Skeletal muscle tissue (tissue), 4 donors: ENCODE data around the gene ZPR1. TPM values are rescaled to one million over a fixed set of nuclear protein-coding genes. Genes with fewer than 3 reads are reported as not detected.
"Not testable (repeated sequence)": the region's sequence is repeated elsewhere in the genome, so short reads cannot be mapped to it uniquely, and the experiment has no call there.

ENCODE experiments used
- H3K27ac ChIP-seq: one replicate; pipeline ENCODE4 v1.7.0; 2013; ENCODE audit warnings: mild to moderate bottlenecking, low read depth, low read length, inconsistent platforms
- H3K27me3 ChIP-seq, 3 donors: one replicate each; pipeline ENCODE4 v1.7.0; 2013; ENCODE audit warnings: low read length in 3 of 3; ENCODE audit not compliant: control insufficient read depth in 3 of 3, insufficient read depth in 3 of 3
- H3K36me3 ChIP-seq, 3 donors: one replicate each; pipeline ENCODE4 v1.7.0; 2013; ENCODE audit warnings: low read length in 3 of 3; ENCODE audit not compliant: control insufficient read depth in 3 of 3, insufficient read depth in 3 of 3
- H3K4me1 ChIP-seq, 3 donors: one replicate each; pipeline ENCODE4 v1.7.0; 2013; ENCODE audit warnings: low read length in 3 of 3, mild to moderate bottlenecking in 3 of 3; ENCODE audit not compliant: control insufficient read depth in 3 of 3, insufficient read depth in 3 of 3
- H3K4me3 ChIP-seq, 3 donors: one replicate each; pipeline ENCODE4 v1.7.0; 2013; ENCODE audit warnings: low read length in 3 of 3
- H3K9ac ChIP-seq, 3 donors: one replicate each; pipeline ENCODE4 v1.7.0; 2013; ENCODE audit warnings: low read length in 3 of 3, mild to moderate bottlenecking in 3 of 3, moderate library complexity in 2 of 3, low read depth in 1 of 3
- H3K9me3 ChIP-seq, 3 donors: one replicate each; pipeline ENCODE4 v1.7.0; 2013; ENCODE audit warnings: low read length in 3 of 3; ENCODE audit not compliant: control insufficient read depth in 3 of 3
- total RNA-seq: library from RNA; depleted of rRNA; stranded (reverse); fragments of >200 nt; gene quantifications from one replicate; pipeline ENCODE4 v1.2.3, GENCODE V29; 2014
- donor health status: Osteomylitis.

Gene ZPR1
- total RNA-seq, 1 donor from 2014 or later: 16.7 TPM

DNA sequence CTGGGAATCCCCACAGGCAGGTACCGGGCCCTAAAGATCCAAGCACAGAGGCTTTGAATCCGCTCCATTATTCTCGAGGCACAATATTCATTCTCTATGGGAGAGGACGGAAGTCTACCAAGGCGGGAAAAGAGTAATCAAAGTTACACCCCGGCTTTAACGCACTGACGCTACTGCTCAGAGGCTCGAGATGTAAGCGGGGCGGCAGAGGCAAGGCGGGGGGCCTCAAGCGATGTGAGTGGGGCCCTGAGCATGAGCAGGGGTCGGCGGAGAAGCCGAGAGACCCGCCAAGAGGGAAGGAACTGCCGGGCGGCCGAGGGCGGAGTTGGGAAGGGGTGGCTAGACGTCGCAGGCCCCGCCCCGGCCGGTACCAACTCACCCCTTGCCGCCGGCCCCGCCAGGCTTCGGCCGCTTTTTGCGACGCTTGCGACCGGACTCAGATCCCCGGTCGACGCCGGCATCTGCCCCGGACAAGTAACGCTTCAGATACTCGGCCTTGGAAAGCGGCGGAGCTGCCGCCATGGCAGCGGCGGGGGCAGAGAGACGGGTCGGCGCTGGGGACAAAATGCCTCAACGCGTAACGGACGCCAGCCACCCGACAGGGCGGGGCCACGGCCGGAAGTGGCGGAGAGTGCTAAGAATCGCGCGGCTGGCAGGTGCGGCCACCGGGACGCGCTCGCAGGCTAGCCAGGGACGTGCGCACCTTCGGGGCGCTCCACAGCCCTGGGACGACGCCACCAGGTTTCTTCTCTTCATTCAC, 15.2 kb downstream of the ZPR1 start, which contains the start of gene BUD13:
TSS of gene BUD13 (minus strand) at position 545 of the 760 bp plus-strand sequence. CDS start at position 522, 23 bp downstream.
- Histone ChIP-seq H3K4me1 (peaks cover 13 to 26% (median 17%) of the 10 kb centered on the region in 3 donors), H3K36me3 (peaks cover under 1 to 8% (median 1%) of the 10 kb centered on the region in 3 donors), H3K9me3 (no peaks in the 10 kb centered on the region), H3K27me3 (no peaks in the 10 kb centered on the region), H3K4me3 (peak within 1 kb of the TSS; percentile 91 to 98 (median 91)), H3K27ac (peak within 1 kb of the TSS; percentile 88), H3K9ac (peak within 1 kb of the TSS; percentile 91 to 96 (median 93))

GRCh38 chr11:116771935-116772334, 15.9 kb downstream of the ZPR1 start:
- H3K27ac ChIP-seq: peak overlapping the region; percentile 88
- no peaks in the 10 kb centered on the region for H3K9me3 ChIP-seq
- H3K4me1 ChIP-seq: peaks cover 13 to 26% (median 17%) of the 10 kb centered on the region in 3 donors
- peaks cover 0 to 7% (median 0%) of the 10 kb centered on the region in 3 donors for H3K36me3 ChIP-seq
- peak overlapping the region; percentile 91 to 96 (median 93) for H3K9ac ChIP-seq
- no peaks in the 10 kb centered on the region for H3K27me3 ChIP-seq
- H3K4me3 ChIP-seq: peak overlapping the region; percentile 91 to 98 (median 91)

DNA sequence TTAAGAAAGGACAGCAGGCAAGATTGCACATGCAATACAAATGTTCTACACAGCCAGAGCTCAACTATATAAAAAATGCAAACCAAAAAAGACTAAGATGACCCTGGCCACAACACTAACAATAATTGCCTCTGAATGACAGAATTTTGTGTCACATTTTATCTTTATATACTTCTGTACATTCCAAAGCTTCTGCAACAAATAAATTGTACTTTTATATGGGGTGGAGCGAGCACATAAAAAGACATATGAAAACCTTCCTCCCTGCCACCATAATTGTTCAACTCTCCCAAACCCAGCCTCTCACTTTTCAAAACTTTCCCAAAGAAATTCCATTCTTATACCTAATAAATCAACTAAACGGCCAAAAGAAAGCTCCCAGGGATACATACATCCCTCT, 25.7 kb downstream of the ZPR1 start:
- H3K4me1 ChIP-seq: no peaks in the 10 kb centered on the region
- H3K27me3 ChIP-seq: no peaks in the 10 kb centered on the region
- H3K36me3 ChIP-seq: peaks cover 26 to 58% (median 38%) of the 10 kb centered on the region in 3 donors
- H3K9ac ChIP-seq: no peak overlapping the region
- H3K27ac ChIP-seq: no peak overlapping the region
- H3K4me3 ChIP-seq: no peak overlapping the region
- no peaks in the 10 kb centered on the region for H3K9me3 ChIP-seq

- H3K27me3 ChIP-seq, H3K27ac ChIP-seq, H3K9me3 ChIP-seq, H3K4me1 ChIP-seq, H3K4me3 ChIP-seq, H3K9ac ChIP-seq: not testable (repeated sequence)
- peaks cover 15 to 54% (median 35%) of the 10 kb centered on the region in 3 donors for H3K36me3 ChIP-seq
Measured at GRCh38 chr11:116756044-116756443, 31.8 kb downstream of the ZPR1 start.

DNA sequence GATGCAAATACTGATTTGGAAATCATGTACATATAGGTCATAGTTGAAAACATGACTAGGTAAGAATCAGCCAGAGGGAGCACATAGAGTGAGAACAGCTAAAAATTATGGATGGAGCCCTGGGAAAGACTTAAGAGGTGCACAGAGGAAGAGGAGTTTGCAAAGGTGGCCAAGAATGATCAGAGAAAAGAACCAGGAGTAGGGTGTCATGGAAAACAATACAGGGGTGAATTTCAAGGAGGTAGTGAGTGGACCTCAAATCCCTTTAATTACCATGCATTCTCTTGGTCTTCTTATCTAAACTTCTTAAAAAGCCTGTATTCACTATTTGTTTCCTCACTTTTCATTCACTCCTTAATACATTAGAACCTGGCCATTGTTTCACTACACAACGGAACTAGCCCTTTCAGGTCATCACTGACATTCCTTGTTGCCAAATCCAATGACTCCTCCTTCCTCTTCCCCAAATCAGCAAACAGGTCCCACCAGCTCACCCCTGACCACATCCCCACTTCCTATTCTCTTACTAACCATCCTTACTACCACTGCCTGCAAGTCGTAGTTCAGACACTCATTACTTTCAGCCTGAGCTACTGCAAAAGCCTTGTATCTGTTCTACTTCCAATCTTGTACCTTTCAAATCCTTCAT, 37.6 kb downstream of the ZPR1 start:
- H3K9ac ChIP-seq: no peak overlapping the region
- no peak overlapping the region for H3K27ac ChIP-seq
- H3K27me3 ChIP-seq: no peaks in the 10 kb centered on the region
- H3K4me1 ChIP-seq: no peaks in the 10 kb centered on the region
- H3K36me3 ChIP-seq: peaks cover 13 to 43% (median 36%) of the 10 kb centered on the region in 3 donors
- H3K4me3 ChIP-seq: no peak overlapping the region
- H3K9me3 ChIP-seq: no peaks in the 10 kb centered on the region

GRCh38 chr11:116742104-116742503, 45.7 kb downstream of the ZPR1 start:
- Histone ChIP-seq H3K27ac (no peak overlapping the region), H3K9ac (no peak overlapping the region), H3K27me3 (no peaks in the 10 kb centered on the region), H3K9me3 (no peaks in the 10 kb centered on the region), H3K4me3 (no peak overlapping the region), H3K36me3 (peaks cover 6 to 11% (median 10%) of the 10 kb centered on the region in 3 donors), H3K4me1 (no peaks in the 10 kb centered on the region)

- no peaks in the 10 kb centered on the region for H3K4me1 ChIP-seq
- no peak overlapping the region for H3K27ac ChIP-seq
- H3K27me3 ChIP-seq: no peaks in the 10 kb centered on the region
- no peak overlapping the region for H3K9ac ChIP-seq
- no peak overlapping the region for H3K4me3 ChIP-seq
- peaks cover 0 to 7% (median 0%) of the 10 kb centered on the region in 3 donors for H3K36me3 ChIP-seq
- no peaks in the 10 kb centered on the region for H3K9me3 ChIP-seq
Measured at GRCh38 chr11:116740741-116741140, 47.1 kb downstream of the ZPR1 start.

DNA sequence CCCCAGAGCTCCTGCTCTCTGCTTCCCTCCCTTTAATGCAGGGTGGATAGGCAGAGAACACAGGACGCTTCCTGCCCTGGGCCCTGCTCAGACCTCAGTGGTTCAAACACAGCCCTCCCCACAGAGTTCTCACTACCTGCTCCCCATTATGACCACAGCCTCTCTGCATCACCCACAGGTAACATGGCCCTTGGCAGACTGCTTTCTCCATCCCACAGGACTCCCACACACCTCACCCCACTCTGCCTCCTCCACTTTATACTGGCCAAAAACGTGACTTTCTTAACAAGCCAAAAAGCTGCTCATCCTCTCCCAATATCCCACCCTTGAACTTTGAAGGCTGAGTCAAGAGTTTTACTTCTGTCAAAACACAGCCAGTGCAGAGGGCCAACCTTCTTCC, 48.8 kb downstream of the ZPR1 start:
- no peaks in the 10 kb centered on the region for H3K27me3 ChIP-seq
- peaks cover 0 to 3% (median 0%) of the 10 kb centered on the region in 3 donors for H3K36me3 ChIP-seq
- H3K9ac ChIP-seq: no peak overlapping the region
- H3K9me3 ChIP-seq: no peaks in the 10 kb centered on the region
- H3K4me1 ChIP-seq: no peaks in the 10 kb centered on the region
- no peak overlapping the region for H3K4me3 ChIP-seq
- no peak overlapping the region for H3K27ac ChIP-seq

DNA sequence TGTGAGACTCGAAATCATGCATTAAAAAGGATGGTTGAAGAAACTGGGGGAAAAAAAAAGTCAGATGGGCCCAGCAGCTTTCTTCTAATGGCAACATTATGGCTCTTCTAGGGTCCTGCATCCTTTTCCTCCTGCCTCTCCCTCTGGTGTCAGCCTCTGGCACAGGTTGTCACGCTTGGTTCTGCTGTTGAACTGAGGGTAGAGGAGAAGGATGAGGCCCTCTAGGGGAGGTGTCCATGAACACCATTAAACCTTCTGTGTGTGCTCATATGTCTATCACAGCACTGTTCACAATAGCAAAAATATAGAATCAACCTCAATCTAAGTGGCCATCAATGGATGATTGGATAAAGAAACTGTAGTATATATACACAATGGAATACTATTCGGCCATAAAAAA, 51.1 kb downstream of the ZPR1 start:
- H3K36me3 ChIP-seq: peaks cover 0 to 3% (median 0%) of the 10 kb centered on the region in 3 donors
- no peak overlapping the region for H3K4me3 ChIP-seq
- H3K9me3 ChIP-seq: no peaks in the 10 kb centered on the region
- H3K27ac ChIP-seq: no peak overlapping the region
- H3K27me3 ChIP-seq: no peaks in the 10 kb centered on the region
- peaks cover 2 to 10% (median 9%) of the 10 kb centered on the region in 3 donors for H3K4me1 ChIP-seq
- no peak overlapping the region for H3K9ac ChIP-seq

GRCh38 chr11:116733969-116734508, 53.8 kb downstream of the ZPR1 start:
- Histone ChIP-seq H3K4me3 (no peak overlapping the region), H3K9me3 (no peaks in the 10 kb centered on the region), H3K4me1 (peaks cover 17 to 26% (median 22%) of the 10 kb centered on the region in 3 donors), H3K27me3 (peaks cover 0 to 4% (median 0%) of the 10 kb centered on the region in 3 donors), H3K9ac (no peak overlapping the region), H3K27ac (no peak overlapping the region), H3K36me3 (peaks cover 0 to 1% (median 0%) of the 10 kb centered on the region in 3 donors)
